ENCODE measurements around the gene DMD.

- TF ChIP-seq CTCF (IDR thresholded peaks at IDR 0.05) (no peak), POLR2AphosphoS5 (IDR thresholded peaks at IDR 0.05; ENCODE audit: low read depth, low read length) (no peak), REST (IDR thresholded peaks at IDR 0.05; ENCODE audit: insufficient read depth in 1 of 2, low read depth in 2 of 2, low read length in 1 of 2) (no peak), SIN3A (IDR thresholded peaks at IDR 0.05; ENCODE audit: borderline replicate concordance, insufficient read depth, low read depth, low read length) (no peak), TCF7L2 (IDR thresholded peaks at IDR 0.05; ENCODE audit: low read depth, low read length) (no peak)
Observed at GRCh38 chrX:31287861-31288260, 1923.5 kb downstream of the DMD start.

All from Panc1 (cell line).